Measurements from ENCODE around the gene SLC25A25.
"Not testable (repeated sequence)": the region's sequence is repeated elsewhere in the genome, so short reads cannot be mapped to it uniquely, and the experiment has no call there.

The SLC25A25 gene

DNA sequence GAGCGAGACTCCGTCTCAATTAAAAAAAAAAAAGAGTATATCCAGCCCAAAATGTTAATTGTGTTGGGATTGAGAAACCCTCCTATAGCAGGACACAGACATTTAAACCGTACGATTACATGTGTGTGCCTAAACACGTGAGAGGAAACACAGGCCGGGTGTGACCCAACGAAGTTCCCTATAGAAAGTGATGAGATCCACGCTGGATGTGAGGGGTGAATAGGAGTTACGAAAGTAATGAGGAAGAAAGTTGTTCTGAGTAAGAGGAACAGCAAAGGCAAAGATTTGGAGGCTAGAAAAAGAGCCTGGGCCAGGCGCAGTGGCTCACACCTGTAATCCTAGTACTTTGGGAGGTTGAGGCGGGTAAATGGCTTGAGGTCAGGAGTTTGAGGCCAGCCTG is 14.5 kb upstream of the SLC25A25 start:
- DNase-seq, result no peak

DNA sequence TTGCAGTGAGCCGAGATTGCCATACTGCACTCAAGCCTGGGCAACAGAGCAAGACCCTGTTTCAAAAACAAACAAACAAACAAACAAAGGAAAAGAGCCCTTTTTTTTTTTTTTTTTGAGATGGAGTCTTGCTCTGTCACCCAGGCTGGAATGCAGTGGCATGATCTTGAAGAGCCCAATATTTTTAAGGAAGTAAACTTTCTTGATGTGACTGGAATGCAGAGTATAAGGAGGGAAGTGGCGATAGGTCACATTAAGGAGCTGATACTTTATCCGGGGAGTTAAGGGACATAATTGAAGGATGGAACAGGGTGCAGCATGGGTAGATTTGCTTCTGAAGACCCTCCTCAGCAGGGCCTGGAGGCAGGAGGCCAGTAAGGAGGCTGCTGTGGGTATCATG is 13.9 kb upstream of the SLC25A25 start:
- no peak for DNase-seq

DNA sequence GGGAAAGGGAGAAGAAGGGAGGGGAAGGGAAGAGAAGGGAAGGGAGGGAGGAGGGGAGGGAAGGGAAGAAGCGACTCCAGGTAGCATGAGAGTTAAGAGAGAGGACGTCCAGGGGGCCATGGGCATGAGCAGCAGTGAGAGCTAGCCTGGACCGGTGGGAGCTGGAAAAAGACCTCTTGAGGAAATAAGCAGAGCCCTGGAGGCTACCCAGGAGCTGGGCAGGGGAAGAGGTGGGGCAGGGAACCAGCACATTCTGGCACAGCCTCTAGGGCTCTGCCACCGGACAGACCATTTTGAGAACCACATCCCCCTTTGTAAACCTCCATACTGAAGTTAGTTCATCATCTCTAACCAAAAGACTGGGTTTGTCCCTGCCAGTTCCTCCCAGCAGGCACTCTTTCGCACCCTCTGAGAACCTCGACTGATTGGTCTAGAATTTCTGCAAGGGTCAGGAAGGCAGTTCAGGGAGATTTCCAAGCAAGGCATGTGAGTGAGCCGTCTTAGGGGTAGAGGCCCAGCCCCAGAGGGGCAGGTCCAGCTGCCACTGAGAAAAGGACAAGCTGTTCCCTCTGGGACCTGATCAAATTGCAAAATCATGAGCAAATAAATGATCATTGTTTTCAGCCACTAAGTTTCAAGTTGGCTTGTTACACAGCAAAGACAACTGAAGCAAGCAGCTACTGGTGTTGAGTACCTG is 12.5 kb upstream of the SLC25A25 start:
- DNase-seq, result no peak

DNA sequence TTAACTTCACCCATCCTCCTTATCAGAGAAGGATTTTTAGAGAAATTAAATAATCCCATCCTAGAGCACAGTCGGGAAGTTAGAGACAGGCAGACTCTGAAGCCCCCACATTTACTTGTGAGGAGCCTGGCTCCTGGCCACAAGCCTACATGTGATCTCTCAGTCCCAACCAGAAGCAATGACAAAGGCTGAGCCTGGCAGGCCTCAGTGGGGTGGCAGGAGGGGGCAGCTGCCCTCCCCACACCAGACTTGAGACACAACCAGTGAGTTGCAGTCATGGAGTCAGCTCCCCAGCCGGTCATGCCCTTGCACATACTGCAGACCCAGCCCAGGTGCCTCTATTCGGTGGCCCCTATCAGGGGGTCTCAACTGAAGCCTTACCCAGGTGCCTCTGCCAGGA is 11.9 kb upstream of the SLC25A25 start:
- DNase-seq, result no peak

DNA sequence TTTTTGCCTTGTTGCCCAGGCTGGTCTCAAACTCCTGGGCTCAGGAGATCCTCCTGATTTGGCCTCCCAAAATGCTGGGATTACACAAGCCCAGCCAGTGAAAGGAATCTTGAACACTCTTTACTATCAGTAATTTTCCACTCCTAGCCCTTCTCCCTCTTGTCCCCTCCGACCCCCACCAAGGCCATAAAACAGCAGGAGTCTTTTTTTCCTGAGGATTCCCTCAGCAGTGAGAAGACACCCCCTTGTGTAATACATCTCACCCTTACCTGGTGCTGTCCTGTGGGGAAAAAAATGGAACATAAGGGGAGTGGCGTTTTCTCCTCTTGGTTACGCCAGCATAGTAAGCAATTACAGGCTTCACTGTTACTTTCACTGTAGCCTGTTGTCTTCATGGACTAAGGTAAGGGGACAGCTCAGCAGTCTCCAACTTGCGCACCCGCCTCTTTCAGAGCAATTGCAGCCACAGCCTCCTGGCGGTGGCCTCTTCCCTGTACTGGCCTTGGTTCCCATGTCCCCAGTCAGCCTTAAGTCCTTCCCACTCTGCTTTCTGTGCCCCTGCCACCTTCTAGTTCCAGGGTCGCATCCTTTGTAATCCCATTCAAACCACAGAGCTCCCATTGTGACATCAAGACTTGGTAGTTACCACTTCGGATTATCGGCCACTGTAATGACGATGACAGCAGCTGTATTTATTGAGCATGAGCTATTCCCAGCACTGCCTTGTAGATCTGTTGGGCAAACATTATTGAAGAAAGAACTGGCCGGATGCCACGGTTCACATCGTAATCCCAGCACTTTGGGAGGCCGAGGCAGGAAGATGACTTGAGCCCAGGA is 10.9 kb upstream of the SLC25A25 start:
- no peak for DNase-seq

DNA sequence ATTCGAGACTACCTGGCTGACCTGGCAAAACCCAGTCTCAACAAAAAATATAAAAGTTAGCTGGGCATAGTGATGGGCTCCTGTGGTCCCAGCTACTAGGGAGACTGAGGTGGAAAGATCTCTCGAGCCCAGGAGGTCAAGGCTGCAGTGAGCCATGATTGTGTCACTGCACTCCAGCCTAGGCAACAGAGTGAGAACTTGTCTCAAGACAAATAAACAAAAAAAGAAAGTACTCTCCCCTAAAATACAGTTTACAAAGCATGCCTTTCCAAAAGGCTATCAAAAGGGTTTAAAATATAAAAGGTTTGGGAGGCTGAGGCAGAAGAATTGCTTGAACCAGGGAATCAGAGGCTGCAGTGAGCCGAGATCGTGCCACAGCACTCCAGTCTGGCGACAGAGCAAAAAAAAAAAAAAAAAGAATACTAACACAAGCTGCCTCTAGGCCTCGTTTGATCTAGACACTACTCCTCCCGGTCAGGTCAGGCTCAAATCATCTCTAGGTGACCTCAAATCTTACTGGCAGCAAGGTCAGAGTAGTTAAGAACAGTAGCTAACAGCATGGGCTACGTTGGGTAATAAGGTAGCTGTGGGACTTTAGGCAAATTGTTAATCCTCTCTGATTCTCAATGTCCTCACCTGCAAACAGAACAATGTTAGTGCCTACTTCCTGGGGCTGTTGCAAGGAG is 10.2 kb upstream of the SLC25A25 start:
- DNase-seq, result no peak

DNA sequence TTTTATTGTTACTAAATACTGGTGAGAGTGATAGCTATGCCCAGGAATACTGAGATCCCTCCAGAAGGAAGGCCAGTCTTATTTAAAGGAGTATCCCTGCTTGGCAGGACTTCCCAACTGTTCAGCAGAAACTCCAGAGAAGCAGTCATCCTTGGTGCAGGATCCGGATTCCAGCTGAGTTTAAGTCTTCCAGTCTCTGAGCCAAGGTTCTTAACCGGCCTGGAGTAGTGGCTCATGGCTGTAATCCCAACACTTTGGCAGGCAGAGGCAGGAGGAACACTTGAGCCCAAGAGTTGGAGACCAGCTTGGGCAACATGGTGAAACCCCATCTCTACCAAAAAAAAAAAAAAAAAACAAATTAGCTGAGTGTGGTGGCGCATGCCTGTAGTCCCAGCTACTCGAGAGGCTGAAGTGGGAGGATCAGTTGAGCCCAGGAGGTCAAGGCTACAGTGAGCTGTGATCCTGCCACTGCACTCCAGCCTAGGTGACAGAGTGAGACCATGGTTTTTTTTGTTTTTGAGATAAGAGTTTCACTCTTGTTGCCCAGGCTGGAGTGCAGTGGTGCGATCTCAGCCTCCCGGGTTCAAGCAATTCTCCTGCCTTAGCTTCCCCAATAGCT is 8.6 kb upstream of the SLC25A25 start:
- no peak for DNase-seq

DNA sequence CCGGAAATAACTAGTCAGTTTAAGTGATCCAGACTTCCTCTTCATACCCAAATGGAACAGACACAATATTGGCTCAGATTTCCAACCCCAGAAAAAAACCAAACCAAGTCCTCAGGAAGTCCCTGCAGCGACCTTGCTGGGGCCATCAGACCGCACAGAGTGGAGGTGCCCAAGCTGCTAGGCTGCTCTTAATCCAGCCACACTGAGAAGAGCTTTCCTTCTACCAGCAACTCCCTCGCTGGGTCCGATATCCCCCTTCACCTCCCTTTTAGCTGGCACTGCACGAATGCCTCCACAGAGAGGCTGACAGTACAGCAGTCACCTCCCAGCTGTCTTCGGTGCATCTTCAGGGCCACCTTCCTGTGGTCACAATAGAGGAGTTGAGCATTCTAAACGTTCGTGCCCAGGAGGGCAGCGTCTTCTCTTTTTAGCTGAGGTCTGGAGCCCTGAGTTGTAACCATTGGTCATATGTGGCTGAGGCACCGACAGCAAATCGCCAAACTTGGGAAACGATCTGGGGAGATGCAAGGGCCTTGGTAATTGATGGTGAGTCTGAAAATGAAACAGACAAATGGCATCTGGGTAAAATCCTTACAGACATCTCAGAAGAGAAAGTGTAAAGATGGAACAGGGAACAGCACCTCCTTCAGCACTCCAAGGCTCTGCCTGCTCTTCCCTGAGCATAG is 6.6 kb upstream of the SLC25A25 start:
- no peak for DNase-seq

DNA sequence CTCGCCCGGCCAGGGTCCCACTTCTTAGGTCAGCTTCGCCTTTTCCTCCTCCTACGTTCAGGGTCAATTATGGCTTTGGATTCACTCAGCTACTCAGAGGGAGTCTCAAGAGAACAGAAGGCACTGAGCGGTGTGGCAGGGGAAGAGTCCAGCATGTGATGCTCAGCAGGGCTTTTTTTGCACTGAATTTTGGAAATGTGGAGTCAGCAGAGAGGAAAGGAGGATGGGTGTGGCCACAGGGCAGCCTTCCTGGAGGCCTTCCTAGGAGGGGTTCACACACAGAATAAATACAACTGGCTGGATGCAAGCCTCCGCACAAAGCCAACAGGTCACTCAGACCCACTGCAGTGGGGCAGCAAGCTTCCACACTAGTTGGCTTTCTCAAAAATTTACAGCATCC is 5.8 kb upstream of the SLC25A25 start:
- no peak for DNase-seq

DNA sequence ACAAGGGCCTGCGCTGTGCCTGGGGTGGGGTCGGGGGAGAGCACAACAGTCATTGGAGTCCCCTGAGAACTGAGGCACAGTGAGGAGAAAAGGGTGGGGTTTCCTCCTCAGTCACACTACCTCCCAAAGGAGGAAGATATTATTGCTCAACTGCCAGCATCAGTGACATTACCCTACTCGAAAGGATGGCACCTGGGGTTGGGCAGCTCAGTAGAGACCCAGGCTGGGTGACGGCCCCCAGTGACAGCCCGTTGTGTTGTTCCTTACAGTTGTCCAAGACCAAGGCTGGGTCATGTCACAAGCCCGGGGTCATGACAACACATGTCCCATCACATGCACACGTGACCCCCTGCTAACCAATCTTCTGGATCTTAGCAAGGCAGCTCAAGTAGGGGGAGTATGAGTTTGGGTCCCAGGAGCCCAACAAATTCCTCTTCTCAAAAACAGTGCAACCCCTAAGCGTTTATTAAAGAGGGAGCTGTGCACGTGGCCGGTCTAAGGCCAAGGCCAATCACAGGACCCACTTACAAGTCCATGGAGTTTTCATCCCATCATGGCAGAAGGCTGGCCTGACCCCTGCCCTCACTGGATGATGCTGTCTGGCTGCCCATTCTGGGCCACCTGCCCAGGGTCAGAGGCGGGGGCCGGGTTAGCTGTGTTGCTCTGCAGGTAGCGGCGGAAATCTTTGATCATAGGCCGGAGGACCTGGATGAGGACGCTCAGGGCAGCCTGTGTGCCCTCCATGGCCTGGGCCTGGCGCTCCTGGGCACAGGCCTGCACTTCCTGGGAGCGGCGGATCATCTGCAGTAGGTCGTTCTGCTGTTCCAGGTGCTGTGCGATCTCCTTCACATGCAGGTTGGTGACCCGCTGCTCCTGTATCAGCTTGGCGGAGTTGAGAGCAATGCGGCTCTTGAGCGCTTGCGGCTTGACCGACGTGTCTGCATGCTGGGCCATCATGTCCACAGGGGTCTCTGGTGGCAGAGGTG is 4.9 kb upstream of the SLC25A25 start:
- no peak for DNase-seq

DNA sequence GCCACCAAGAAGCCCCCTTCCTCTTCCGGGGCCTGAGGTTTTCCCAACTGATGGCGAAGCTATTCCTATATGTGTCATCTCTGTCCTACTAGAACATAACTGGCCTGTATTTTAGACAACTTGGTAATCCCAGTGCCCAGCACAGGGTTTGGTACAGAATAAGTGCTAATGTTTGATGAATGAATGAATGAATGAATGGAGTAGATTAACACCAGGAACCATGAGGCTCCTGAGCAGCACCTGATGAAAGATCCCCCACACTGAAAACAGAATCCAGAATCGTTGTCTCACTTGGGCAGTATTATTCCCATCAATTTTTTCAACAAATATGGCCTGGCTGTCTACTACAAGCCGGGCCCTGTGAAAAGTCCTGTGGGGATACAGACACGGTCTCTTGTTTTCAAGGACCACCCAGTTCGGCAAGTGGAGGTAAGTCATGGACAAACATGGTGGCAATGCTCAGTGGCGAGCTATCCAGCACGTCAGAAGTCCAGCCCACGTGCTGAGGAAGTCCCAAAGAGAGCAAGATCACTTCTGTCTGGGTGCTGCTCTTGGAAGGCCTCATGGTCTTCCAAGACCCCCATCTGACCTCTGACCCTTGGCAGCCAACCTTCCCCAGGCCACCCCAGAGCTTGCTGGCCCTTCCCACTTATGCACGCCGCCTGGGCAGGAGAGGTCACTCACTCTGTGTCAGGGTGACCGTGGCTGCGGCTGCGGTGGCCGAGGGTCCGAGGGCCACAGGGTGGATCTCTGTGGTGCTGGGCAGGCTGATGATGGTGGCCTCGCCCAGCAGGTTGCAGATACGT is 1.9 kb upstream of the SLC25A25 start:
- no peak for DNase-seq

DNA sequence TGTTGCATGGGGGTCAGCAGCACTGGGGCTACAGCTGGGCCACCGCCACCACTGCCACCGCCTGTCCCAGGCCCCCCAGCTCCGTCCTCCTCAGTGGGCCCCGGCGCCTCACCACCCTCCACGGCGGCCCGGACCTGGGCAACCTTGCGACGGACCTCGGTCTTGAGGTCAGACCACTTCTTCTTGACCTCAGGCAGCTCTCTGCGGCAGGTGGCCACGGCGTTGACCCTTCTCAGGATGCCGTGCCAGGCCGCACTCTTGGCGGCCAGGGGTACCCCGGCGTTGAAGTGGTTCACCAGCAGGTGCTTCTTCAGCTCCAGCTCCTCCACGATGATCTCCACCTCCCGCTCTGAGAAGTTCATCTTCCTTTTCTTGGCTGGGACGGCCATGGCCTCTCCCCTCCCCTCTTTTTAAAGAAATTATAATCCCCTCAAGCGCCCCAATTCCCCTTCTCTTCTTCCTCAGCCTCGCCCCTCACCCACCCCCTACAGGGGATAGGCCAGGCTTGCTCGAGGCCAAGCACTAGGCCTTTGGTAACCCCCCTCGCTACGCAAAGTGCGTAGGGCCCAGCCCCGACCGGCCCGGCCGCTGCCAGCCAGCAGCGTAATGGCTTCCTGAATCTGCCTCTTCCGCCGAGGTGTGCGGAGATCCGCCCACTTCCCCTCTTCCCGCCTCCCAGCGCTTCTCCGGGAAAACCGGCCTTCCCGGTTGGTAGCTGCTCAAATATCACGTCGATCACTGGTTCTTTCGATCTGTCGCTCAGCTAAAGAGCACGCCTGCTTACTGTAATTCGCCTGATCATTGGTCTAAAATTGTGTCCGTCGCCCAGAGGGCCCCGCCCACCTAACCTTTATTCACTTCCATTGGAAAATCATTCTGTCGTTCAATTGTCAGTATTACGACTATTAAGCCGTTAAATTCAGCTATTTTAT is 1.1 kb upstream of the SLC25A25 start, which contains the start of gene NAIF1:
Gene NAIF1 (minus strand): TSS at position 608 of the 932 bp plus-strand sequence. CDS start 219 bp downstream, at position 389.
- DNase-seq, result peak; percentile 100

DNA sequence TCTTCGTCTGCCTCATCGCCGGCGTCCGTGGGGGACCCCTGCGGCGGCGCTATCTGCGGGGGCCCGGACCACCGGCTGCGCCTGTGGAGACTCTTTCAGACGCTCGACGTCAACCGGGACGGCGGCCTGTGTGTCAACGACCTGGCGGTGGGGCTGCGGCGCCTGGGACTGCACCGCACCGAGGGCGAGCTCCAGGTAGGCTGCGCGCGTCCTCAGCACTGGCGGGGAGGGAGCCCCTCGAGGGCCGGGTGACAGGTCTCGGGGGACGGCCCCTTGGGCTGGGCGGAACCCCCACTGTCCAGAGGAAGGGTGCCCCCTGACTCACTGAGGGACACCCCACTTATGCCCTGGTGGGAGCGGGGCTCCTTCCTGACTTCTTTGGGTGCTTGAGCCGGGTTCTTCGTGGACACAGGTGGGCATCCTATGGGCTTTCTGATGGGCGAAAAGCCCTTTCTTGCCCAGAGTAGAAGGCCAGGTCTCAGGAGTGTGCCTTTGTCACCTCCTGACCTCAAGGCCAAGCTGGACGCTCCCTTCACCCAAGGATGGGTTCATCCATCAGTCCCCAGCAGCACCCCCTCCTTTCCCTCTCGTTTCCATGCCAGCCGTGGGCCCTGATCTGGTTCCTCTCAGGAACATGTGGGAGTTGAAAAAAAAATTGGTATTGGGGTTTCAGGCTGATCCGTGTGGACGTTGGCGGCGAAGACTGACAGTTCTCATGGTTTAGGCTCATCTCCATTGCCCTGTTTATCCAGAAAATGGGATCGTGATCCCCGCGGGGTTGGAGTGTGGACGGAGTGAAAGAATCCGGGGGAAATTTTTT is 564 bp downstream of the SLC25A25 start:
- DNase-seq, result no peak

DNA sequence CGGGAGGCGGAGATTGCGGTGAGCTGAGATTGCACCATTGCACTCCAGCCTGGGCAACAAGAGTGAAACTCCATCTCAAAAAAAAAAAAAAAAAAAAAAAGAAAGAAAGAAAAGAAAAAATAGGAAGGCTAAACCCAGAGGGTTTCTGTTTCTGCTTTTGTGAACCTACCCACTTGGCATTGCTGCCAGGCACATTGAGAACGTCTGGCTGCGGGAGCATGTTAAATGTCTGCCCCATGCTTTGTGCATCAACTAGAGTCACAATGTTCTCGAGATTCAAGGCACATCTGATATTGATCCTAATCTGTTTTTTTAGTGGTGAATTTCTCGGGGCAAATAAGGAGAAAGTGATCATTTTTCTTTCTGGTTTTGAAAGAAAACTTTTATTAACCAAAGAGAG is 2.8 kb downstream of the SLC25A25 start:
- DNase-seq, result no peak

DNA sequence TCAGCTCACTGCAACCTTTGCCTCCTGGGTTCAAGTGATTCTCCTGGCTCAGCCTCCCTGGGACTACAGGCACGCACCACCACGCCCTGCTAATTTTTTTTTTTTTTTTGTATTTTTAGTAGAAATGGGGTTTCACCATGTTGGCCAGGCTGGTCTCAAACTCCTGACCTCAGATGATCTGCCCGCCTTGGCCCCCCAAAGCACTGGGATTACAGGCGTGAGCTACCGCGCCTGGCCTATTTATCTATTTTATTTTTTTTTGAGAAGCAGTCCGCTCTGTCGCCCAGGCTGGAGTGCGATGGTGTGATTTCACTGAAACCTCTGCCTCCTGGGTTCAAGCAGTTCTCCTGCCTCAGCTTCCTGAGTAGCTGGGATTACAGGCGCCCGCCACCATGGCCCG is 3.4 kb downstream of the SLC25A25 start:
- DNase-seq, result not testable (repeated sequence)

DNA sequence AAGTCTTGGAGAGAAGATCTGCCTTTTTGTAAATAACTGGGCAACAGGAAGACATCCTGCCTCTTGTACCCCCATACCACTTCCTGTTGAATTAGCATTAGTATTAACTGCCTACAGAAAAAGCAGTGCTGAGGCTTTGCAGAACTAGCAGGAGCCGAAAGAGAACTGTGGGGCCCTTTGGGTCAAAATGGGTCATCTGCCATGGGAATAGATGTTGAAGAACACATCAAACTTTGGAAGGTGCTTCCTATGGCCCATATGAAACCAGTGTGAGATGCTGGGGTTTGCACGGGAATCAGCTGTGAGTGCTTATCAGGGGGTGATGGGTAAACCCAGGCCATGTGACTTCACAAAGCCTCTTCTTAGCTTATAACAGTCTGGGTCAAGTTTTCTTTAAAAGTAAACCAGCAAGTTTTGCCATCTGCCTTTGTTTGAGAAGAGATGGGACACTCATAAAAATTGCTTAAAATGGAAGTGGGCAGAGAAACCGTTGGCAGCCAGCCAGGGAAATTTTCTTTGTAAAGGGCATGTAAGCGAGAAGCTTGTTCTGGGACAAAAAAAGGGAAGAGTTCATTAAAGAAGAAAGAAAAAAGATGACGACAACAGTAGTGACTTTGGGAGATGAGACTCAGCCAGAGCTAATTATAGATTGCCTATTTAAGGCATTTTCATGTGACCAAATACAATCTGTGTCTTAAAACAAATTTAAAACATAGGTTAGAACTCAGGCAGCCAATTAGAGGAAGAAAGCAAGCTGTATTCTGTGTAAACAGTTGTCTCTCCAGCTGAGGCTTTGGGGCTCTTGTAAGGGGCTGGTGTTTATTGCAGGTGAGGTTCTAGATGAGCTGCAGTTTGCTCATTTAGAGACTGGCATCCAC is 4.4 kb downstream of the SLC25A25 start:
- DNase-seq, result peak; percentile 70

DNA sequence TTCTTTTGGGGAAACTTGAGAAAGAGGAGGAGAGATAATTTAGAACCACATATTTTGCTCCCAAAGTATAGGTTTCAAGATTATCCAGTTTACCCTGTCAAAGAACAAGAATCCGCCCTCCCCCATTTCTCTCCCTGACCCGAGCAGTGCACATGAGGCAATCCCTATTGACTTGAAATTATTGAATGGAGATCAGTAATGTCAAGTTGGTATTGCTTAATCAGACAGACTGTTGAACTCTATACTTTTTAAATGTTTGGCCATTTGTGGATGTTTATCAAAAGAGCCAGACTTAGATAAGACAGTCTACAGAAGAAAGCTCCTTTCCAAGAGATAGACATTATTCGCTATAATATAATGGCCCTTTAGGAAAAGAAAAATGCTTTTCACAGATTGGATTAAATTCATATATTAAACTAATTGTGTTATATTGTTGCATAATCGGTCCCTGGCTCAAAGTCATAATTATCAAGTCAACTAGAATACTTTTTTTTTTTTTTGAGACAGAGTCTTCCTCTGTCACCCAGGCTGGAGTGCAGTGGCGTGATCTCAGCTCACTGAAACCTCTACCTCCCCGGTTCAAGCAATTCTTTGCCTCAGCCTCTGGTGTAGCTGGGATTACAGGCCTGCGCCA is 5.3 kb downstream of the SLC25A25 start:
- no peak for DNase-seq
